Measurements from ENCODE around the gene PLA2R1. TPM values are rescaled to one million over a fixed set of nuclear protein-coding genes. Genes with fewer than 3 reads are reported as not detected.

PLA2R1 gene
- total and polyA plus RNA-seq, 8 donors: 0.31 to 6.8 (median 3.3) TPM

DNA sequence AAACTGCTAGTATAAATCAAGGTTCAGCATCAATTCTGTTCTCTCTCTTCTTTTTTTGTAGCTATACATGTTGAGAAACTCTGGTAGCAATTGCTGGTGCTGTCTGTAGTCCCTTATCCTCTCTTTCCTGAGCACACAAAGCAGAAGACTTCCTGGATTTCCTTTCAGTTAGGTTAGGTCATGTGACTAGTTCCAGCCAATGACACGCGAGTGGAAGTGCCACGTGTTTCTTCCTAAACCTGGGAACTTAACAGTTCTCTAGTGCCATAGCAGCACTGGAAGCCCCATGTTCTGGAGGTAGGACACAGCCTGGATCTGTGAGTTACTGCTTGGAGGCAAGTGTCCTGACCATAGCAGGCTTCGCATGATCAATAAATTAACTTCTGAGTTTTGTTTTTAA lies 125.9 kb downstream of the PLA2R1 start:
- H3K27me3 ChIP-seq: no peaks in the 10 kb centered on the region
- no peak overlapping the region for H3K4me3 ChIP-seq
- intact Hi-C loops (cut with DNase I; ENCODE audit: low total_unique reads): no loop called here
- no peaks in the 10 kb centered on the region for H3K36me3 ChIP-seq
- 85 to 92% (median 87%) methylated on average over 4 of the region's 4 CpGs for WGBS, 5 donors
- no peak for DNase-seq
- no peak overlapping the region for H3K27ac ChIP-seq
- no peaks in the 10 kb centered on the region for H3K9me3 ChIP-seq
- no peak for TF ChIP-seq EP300 (IDR thresholded peaks at IDR 0.05)
- no peak for TF ChIP-seq POLR2A (IDR thresholded peaks at IDR 0.05)
- TF ChIP-seq, protein P1, sequence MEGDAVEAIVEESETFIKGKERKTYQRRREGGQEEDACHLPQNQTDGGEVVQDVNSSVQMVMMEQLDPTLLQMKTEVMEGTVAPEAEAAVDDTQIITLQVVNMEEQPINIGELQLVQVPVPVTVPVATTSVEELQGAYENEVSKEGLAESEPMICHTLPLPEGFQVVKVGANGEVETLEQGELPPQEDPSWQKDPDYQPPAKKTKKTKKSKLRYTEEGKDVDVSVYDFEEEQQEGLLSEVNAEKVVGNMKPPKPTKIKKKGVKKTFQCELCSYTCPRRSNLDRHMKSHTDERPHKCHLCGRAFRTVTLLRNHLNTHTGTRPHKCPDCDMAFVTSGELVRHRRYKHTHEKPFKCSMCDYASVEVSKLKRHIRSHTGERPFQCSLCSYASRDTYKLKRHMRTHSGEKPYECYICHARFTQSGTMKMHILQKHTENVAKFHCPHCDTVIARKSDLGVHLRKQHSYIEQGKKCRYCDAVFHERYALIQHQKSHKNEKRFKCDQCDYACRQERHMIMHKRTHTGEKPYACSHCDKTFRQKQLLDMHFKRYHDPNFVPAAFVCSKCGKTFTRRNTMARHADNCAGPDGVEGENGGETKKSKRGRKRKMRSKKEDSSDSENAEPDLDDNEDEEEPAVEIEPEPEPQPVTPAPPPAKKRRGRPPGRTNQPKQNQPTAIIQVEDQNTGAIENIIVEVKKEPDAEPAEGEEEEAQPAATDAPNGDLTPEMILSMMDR (IDR thresholded peaks at IDR 0.05): no peak
- no peak for TF ChIP-seq POLR2AphosphoS5 (IDR thresholded peaks at IDR 0.05)
- H3K4me1 ChIP-seq: peaks cover 0 to 12% (median 3%) of the 10 kb centered on the region in 4 donors

DNA sequence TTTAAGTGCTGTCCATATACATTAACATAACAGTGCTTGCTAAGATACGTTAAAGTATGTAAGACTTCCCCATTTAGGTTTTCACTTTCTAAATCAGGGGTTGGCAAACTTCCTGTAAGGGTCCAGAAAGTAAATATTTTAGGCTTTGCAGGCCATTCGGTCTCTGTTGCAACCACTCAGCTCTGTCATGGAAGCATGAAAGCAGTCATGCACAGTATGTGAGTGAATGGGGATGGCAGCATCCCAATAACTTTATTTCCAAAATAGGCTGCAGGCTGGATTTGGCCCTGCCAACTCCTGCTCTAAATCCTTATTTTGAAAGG lies 128.7 kb downstream of the PLA2R1 start:
- peak in 1 of 2 donors; percentile 45 for DNase-seq
- TF ChIP-seq EP300 (IDR thresholded peaks at IDR 0.05): no peak
- TF ChIP-seq POLR2A (IDR thresholded peaks at IDR 0.05): no peak
- TF ChIP-seq, protein P1 (IDR thresholded peaks at IDR 0.05): no peak
- TF ChIP-seq POLR2AphosphoS5 (IDR thresholded peaks at IDR 0.05): no peak
- no peaks in the 10 kb centered on the region for H3K27me3 ChIP-seq
- H3K4me1 ChIP-seq: peaks cover 0 to 12% (median 3%) of the 10 kb centered on the region in 4 donors
- H3K4me3 ChIP-seq: no peak overlapping the region
- 29 to 65% (median 57%) methylated on average over 2 of the region's 2 CpGs for WGBS, 5 donors
- peaks cover 0 to 5% (median under 1%) of the 10 kb centered on the region in 4 donors for H3K9me3 ChIP-seq
- intact Hi-C loops (cut with DNase I; ENCODE audit: low total_unique reads): no loop called here
- no peak overlapping the region for H3K27ac ChIP-seq
- no peaks in the 10 kb centered on the region for H3K36me3 ChIP-seq

DNA sequence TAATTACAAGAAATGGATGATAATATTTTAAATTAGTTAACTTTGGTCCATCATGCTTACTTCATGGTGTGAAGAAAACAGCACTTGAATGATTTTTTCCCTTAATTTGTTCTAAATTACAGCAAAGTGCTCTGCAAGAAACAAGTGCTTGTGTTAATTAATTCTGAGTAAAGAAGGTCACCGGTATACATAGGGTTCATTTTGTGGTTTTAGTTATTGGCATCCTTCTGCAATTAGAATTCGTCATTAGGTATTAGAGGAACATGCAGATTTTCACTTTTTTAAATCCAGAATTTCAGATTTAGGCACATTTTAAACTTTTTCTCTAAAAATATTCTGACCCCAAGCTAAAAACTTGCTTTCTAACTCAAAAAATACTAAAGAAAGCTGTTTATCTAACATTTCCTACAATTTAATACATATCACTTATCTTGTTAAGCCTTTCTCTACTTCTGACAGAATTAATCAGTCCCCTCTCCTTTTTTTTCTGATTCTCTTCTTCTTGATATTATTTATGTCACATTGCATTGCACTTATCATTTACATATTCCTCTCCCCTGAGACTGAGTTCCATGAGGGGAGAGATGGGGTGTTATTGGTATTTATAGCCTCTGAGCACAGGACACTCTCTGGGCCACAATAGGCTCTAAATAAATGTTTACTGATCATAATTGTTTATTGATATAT lies 129.2 kb downstream of the PLA2R1 start:
- intact Hi-C loops (cut with DNase I; ENCODE audit: low total_unique reads): no loop called here
- Histone ChIP-seq H3K4me1 (peaks cover 0 to 12% (median 3%) of the 10 kb centered on the region in 4 donors), H3K27ac (no peak overlapping the region), H3K27me3 (no peaks in the 10 kb centered on the region), H3K4me3 (no peak overlapping the region), H3K36me3 (no peaks in the 10 kb centered on the region), H3K9me3 (peaks cover 0 to 8% (median 3%) of the 10 kb centered on the region in 4 donors)
- DNase-seq: no peak
- 77 to 90% (median 79%) methylated on average over 2 of the region's 2 CpGs for WGBS, 5 donors
- TF ChIP-seq POLR2AphosphoS5 (IDR thresholded peaks at IDR 0.05) (no peak), EP300 (IDR thresholded peaks at IDR 0.05) (no peak), POLR2A (IDR thresholded peaks at IDR 0.05) (no peak)
- TF ChIP-seq, protein P1 (IDR thresholded peaks at IDR 0.05): no peak

DNA sequence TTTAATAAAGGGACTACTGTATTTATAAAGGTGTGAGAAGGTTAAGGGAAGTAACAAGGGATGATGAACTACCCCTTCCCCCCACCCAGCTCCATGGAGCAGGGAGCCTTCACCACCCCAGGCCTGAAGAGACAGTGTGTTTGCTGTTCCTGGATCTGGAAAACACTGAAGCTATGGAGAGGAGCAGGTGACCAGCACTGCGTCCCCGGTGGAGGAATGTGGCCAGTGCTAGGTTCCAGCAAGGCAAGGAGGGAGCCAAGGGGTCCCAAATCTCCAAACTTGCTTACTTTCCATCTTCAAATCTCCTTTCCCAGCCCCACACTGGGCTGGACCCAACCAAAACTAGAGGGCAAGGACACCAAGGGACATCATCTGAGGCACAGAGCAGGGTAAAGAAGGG lies 135.7 kb downstream of the PLA2R1 start:
- intact Hi-C loops (cut with DNase I; ENCODE audit: low total_unique reads): no loop called here
- Histone ChIP-seq H3K27ac (no peak overlapping the region), H3K4me3 (no peak overlapping the region), H3K36me3 (no peaks in the 10 kb centered on the region), H3K4me1 (peaks cover 0 to 4% (median 2%) of the 10 kb centered on the region in 4 donors), H3K9me3 (peaks cover 0 to 12% (median 4%) of the 10 kb centered on the region in 4 donors), H3K27me3 (peaks cover 0 to 4% (median 0%) of the 10 kb centered on the region in 3 donors)
- DNase-seq: no peak
- TF ChIP-seq EP300 (IDR thresholded peaks at IDR 0.05) (no peak), POLR2AphosphoS5 (IDR thresholded peaks at IDR 0.05) (no peak), POLR2A (IDR thresholded peaks at IDR 0.05) (no peak)
- TF ChIP-seq, protein P1 (IDR thresholded peaks at IDR 0.05): no peak
- 62 to 86% (median 75%) methylated on average over 2 of the region's 2 CpGs for WGBS, 5 donors
